Liver (tissue), 9 donors: ENCODE data around the gene SHISAL1. TPM values are rescaled to one million over a fixed set of nuclear protein-coding genes. Genes with fewer than 3 reads are reported as not detected.

Experiments used
- DNase-seq: peaks from one replicate; pipeline ENCODE4 v3.0.0-alpha.2; 2017; ENCODE audit warnings: low spot score
- H3K27ac ChIP-seq, 2 donors: one replicate each; pipeline ENCODE4 v1.7.0; 2013; ENCODE audit warnings: inconsistent platforms in 2 of 2, low read length in 2 of 2, control low read depth in 1 of 2, low read depth in 1 of 2, mild to moderate bottlenecking in 1 of 2
- H3K27me3 ChIP-seq, 4 donors: one replicate each; pipeline versions ENCODE4 v1.6.1 to v1.7.0; 2013; ENCODE audit warnings: low read length in 3 of 4, inconsistent platforms in 1 of 4, mild to moderate bottlenecking in 1 of 4, moderate library complexity in 1 of 4; ENCODE audit not compliant: control insufficient read depth in 4 of 4, insufficient read depth in 4 of 4
- H3K36me3 ChIP-seq, 4 donors: one replicate each; pipeline versions ENCODE4 v1.6.1 to v1.7.0; 2013; ENCODE audit warnings: low read length in 3 of 4, mild to moderate bottlenecking in 3 of 4, low read depth in 1 of 4, moderate library complexity in 1 of 4; ENCODE audit not compliant: control insufficient read depth in 4 of 4, insufficient read depth in 3 of 4
- H3K4me1 ChIP-seq, 4 donors: one replicate each; pipeline versions ENCODE4 v1.6.1 to v1.7.0; 2013; ENCODE audit warnings: low read length in 3 of 4, mild to moderate bottlenecking in 3 of 4, moderate library complexity in 1 of 4; ENCODE audit not compliant: control insufficient read depth in 4 of 4, insufficient read depth in 4 of 4
- H3K4me3 ChIP-seq, 3 donors: one replicate each; pipeline versions ENCODE4 v1.6.1 to v1.7.0; 2013; ENCODE audit warnings: low read length in 3 of 3, control low read depth in 1 of 3, low read depth in 1 of 3, mild to moderate bottlenecking in 1 of 3
- H3K9ac ChIP-seq, 2 donors: one replicate each; pipeline ENCODE4 v1.7.0; 2013; ENCODE audit warnings: low read length in 2 of 2, mild to moderate bottlenecking in 2 of 2, moderate library complexity in 2 of 2, control low read depth in 1 of 2, low read depth in 1 of 2
- H3K9me3 ChIP-seq, 4 donors: one replicate each; pipeline versions ENCODE4 v1.6.1 to v1.7.0; 2013; ENCODE audit warnings: low read length in 3 of 4; ENCODE audit not compliant: control insufficient read depth in 4 of 4
- EGR1 ChIP-seq, 2 donors: IDR thresholded peaks; 2 replicates each; pipeline ENCODE4 v1.6.1; 2016 to 2018; ENCODE audit warnings: antibody characterized with exemption in 2 of 2, low read depth in 2 of 2
- FOXA2 ChIP-seq: IDR thresholded peaks from 2 replicates; pipeline ENCODE4 v1.6.1; 2016; ENCODE audit warnings: antibody characterized with exemption
- HNF4A ChIP-seq, 2 donors: conservative IDR thresholded peaks; 2 replicates each; pipeline ENCODE4 v1.6.1; 2016; ENCODE audit warnings: antibody characterized with exemption in 2 of 2, mild to moderate bottlenecking in 2 of 2
- JUND ChIP-seq, 2 donors: IDR thresholded peaks; 2 replicates each; pipeline ENCODE4 v1.6.1; 2016; ENCODE audit warnings: antibody characterized with exemption in 2 of 2
- REST ChIP-seq: IDR thresholded peaks from 2 replicates; pipeline ENCODE4 v1.6.1; 2016; ENCODE audit warnings: antibody characterized with exemption, mild to moderate bottlenecking
- RXRA ChIP-seq, 2 donors: IDR thresholded peaks; 2 replicates each; pipeline ENCODE4 v1.6.1; 2017 to 2018; ENCODE audit warnings: antibody characterized with exemption in 2 of 2, mild to moderate bottlenecking in 1 of 2
- YY1 ChIP-seq: IDR thresholded peaks from 2 replicates; pipeline ENCODE4 v1.6.1; 2016; ENCODE audit warnings: antibody characterized with exemption, mild to moderate bottlenecking
- WGBS: extraction: QIAGEN DNeasy Blood & Tissue Kit; methylation state at CpG from one replicate; pipeline ENCODE4 v1.1.7; 2013; 5-methylcytosine and 5-hydroxymethylcytosine counted together
- polyA plus RNA-seq, 2 donors: library from polyadenylated mRNA; stranded (reverse) in 1 of 2; unstranded in 1 of 2; fragments of 200-250 nt in 1 of 2; fragments of >200 nt in 1 of 2; fragmentation: Nextera tagmentation in 1 of 2; extraction: Ambion mirVana in 1 of 2; gene quantifications; one replicate each; pipeline versions ENCODE4 v1.2.1 to v1.2.3, GENCODE V29; 2013 to 2015
- total RNA-seq, 2 donors: library from RNA; depleted of rRNA; stranded (reverse); fragments of >200 nt; gene quantifications; one replicate each; pipeline ENCODE4 v1.2.3, GENCODE V29; 2014
- TF ChIP-seq, protein P1 (sequence below): IDR thresholded peaks from 2 replicates; pipeline ENCODE4 v1.6.1; 2016; ENCODE audit warnings: antibody characterized with exemption
- TF ChIP-seq, protein P2 (sequence below): IDR thresholded peaks from 2 replicates; pipeline ENCODE4 v1.6.1; 2016; ENCODE audit warnings: antibody characterized with exemption
- TF ChIP-seq, protein P3 (sequence below): IDR thresholded peaks from 2 replicates; pipeline ENCODE4 v1.6.1; 2016; ENCODE audit warnings: antibody characterized with exemption
- donor health status: healthy.
- donor health status: healthy.
- donor health status: healthy.
- donor health status: healthy.
- donor health status: healthy.

SHISAL1 gene
- total and polyA plus RNA-seq, 4 donors = 0.07 to 0.17 (median 0.13) TPM

GRCh38 chr22:44293876-44294275 lies 18.9 kb downstream of the SHISAL1 start:
- H3K27me3 ChIP-seq = no peaks in the 10 kb centered on the region
- no peak for DNase-seq
- TF ChIP-seq HNF4A (conservative IDR thresholded peaks at IDR 0.05) = no peak
- no peak for TF ChIP-seq YY1
- no peak for TF ChIP-seq FOXA2
- TF ChIP-seq, protein P1, sequence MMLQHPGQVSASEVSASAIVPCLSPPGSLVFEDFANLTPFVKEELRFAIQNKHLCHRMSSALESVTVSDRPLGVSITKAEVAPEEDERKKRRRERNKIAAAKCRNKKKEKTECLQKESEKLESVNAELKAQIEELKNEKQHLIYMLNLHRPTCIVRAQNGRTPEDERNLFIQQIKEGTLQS = no peak
- no peak for TF ChIP-seq RXRA (IDR thresholded peaks at IDR 0.05)
- TF ChIP-seq, protein P2, sequence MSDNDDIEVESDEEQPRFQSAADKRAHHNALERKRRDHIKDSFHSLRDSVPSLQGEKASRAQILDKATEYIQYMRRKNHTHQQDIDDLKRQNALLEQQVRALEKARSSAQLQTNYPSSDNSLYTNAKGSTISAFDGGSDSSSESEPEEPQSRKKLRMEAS = no peak
- TF ChIP-seq, protein P3, sequence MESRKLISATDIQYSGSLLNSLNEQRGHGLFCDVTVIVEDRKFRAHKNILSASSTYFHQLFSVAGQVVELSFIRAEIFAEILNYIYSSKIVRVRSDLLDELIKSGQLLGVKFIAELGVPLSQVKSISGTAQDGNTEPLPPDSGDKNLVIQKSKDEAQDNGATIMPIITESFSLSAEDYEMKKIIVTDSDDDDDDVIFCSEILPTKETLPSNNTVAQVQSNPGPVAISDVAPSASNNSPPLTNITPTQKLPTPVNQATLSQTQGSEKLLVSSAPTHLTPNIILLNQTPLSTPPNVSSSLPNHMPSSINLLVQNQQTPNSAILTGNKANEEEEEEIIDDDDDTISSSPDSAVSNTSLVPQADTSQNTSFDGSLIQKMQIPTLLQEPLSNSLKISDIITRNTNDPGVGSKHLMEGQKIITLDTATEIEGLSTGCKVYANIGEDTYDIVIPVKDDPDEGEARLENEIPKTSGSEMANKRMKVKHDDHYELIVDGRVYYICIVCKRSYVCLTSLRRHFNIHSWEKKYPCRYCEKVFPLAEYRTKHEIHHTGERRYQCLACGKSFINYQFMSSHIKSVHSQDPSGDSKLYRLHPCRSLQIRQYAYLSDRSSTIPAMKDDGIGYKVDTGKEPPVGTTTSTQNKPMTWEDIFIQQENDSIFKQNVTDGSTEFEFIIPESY = no peak
- TF ChIP-seq EGR1 (IDR thresholded peaks at IDR 0.05; ENCODE audit: low read depth in 2 of 2) = no peak
- peaks cover 0 to 7% (median 2%) of the 10 kb centered on the region in 4 donors for H3K9me3 ChIP-seq
- H3K27ac ChIP-seq = no peak overlapping the region
- no peak overlapping the region for H3K4me3 ChIP-seq
- no peaks in the 10 kb centered on the region for H3K4me1 ChIP-seq
- no peaks in the 10 kb centered on the region for H3K36me3 ChIP-seq
- no peak overlapping the region for H3K9ac ChIP-seq
- WGBS = 77% methylated on average over 6 of the region's 6 CpGs

GRCh38 chr22:44293034-44293433 lies 19.7 kb downstream of the SHISAL1 start:
- no peak for DNase-seq
- WGBS = 93% methylated on average over 12 of the region's 12 CpGs
- H3K36me3 ChIP-seq = no peaks in the 10 kb centered on the region
- TF ChIP-seq YY1 (no peak), JUND (IDR thresholded peaks at IDR 0.05) (no peak), REST (no peak)
- TF ChIP-seq, protein P3 = no peak
- H3K27me3 ChIP-seq = no peaks in the 10 kb centered on the region
- no peak overlapping the region for H3K27ac ChIP-seq
- H3K4me3 ChIP-seq = no peak overlapping the region
- no peak overlapping the region for H3K9ac ChIP-seq
- H3K9me3 ChIP-seq = peaks cover 0 to 7% (median 2%) of the 10 kb centered on the region in 4 donors
- no peaks in the 10 kb centered on the region for H3K4me1 ChIP-seq
